BLaER1 (cell line): Measurements from ENCODE around the gene DNAJB8.

Experiments used
- H3K27ac ChIP-seq: shearing (Covaris generic); formaldehyde crosslinking; 2 replicates; pipeline ENCODE4 v1.8.1; 2022
- H3K27me3 ChIP-seq: shearing (Covaris generic); formaldehyde crosslinking; 2 replicates; pipeline ENCODE4 v1.8.1; 2022
- H3K36me3 ChIP-seq: shearing (Covaris generic); formaldehyde crosslinking; 2 replicates; pipeline ENCODE4 v1.8.1; 2022
- H3K4me1 ChIP-seq: shearing (Covaris generic); formaldehyde crosslinking; 2 replicates; pipeline ENCODE4 v1.8.1; 2022
- H3K4me2 ChIP-seq: shearing (Covaris generic); formaldehyde crosslinking; 2 replicates; pipeline ENCODE4 v1.8.1; 2022
- H3K4me3 ChIP-seq: shearing (Covaris generic); formaldehyde crosslinking; 2 replicates; pipeline ENCODE4 v1.8.1; 2022
- H3K9ac ChIP-seq: shearing (Covaris generic); formaldehyde crosslinking; 2 replicates; pipeline ENCODE4 v1.8.1; 2022
- H3K9me3 ChIP-seq: shearing (Covaris generic); formaldehyde crosslinking; 2 replicates; pipeline ENCODE4 v1.8.1; 2022
- H4K20me1 ChIP-seq: shearing (Covaris generic); formaldehyde crosslinking; 2 replicates; pipeline ENCODE4 v1.8.1; 2022
- Cebpa-rat ChIP-seq: shearing (Covaris generic); IDR thresholded peaks from 2 replicates; pipeline ENCODE4 v1.8.1; 2022

DNAJB8 gene

GRCh38 chr3:128453501-128454309 is 13.0 kb downstream of the DNAJB8 start:
- TF ChIP-seq Cebpa-rat, result no peak
- Histone ChIP-seq H3K9me3 (no peaks in the 10 kb centered on the region), H3K4me3 (no peak overlapping the region), H3K27ac (no peak overlapping the region), H3K27me3 (0 out of 2 replicates have a peak, but pooled peaks cover 4% of the 10 kb centered on the region), H3K4me2 (peak overlapping the region; percentile 49), H3K36me3 (no peaks in the 10 kb centered on the region), H3K4me1 (peaks cover 25% of the 10 kb centered on the region), H4K20me1 (0 out of 2 replicates have a peak, but pooled peaks cover 5% of the 10 kb centered on the region), H3K9ac (no peak overlapping the region)

GRCh38 chr3:128452678-128453275 is 13.9 kb downstream of the DNAJB8 start:
- Histone ChIP-seq H3K27me3 (0 out of 2 replicates have a peak, but pooled peaks cover 4% of the 10 kb centered on the region), H3K4me2 (0 out of 2 replicates have a peak overlapping the region, but pooled peaks have one; percentile 49), H3K4me1 (peaks cover 35% of the 10 kb centered on the region), H3K27ac (no peak overlapping the region), H3K36me3 (no peaks in the 10 kb centered on the region), H3K9me3 (no peaks in the 10 kb centered on the region), H3K4me3 (no peak overlapping the region), H4K20me1 (0 out of 2 replicates have a peak, but pooled peaks cover 5% of the 10 kb centered on the region), H3K9ac (no peak overlapping the region)
- TF ChIP-seq Cebpa-rat, result no peak

GRCh38 chr3:128452120-128452519 is 14.6 kb downstream of the DNAJB8 start:
- 0 out of 2 replicates have a peak, but pooled peaks cover 4% of the 10 kb centered on the region for H3K27me3 ChIP-seq
- H3K4me3 ChIP-seq, result no peak overlapping the region

GRCh38 chr3:128449111-128449638 is 17.5 kb downstream of the DNAJB8 start:
- peaks cover 30% of the 10 kb centered on the region for H3K4me1 ChIP-seq
- H3K27me3 ChIP-seq, result no peaks in the 10 kb centered on the region
- peaks cover 10% of the 10 kb centered on the region; the same call in 1 of the 2 replicates for H3K9me3 ChIP-seq
- H4K20me1 ChIP-seq, result 0 out of 2 replicates have a peak, but pooled peaks cover 5% of the 10 kb centered on the region
- no peaks in the 10 kb centered on the region for H3K36me3 ChIP-seq
- H3K4me2 ChIP-seq, result no peak overlapping the region
- no peak overlapping the region for H3K4me3 ChIP-seq
- no peak overlapping the region for H3K9ac ChIP-seq
- no peak overlapping the region for H3K27ac ChIP-seq
- TF ChIP-seq Cebpa-rat, result no peak

More at GRCh38 chr3:128452120-128452519, 14.6 kb downstream of the DNAJB8 start:
- Histone ChIP-seq H3K27ac (no peak overlapping the region), H4K20me1 (0 out of 2 replicates have a peak, but pooled peaks cover 5% of the 10 kb centered on the region), H3K36me3 (no peaks in the 10 kb centered on the region), H3K4me1 (peaks cover 41% of the 10 kb centered on the region), H3K9ac (no peak overlapping the region), H3K4me2 (no peak overlapping the region), H3K9me3 (peaks cover 3% of the 10 kb centered on the region; the same call in 1 of the 2 replicates)
- TF ChIP-seq Cebpa-rat, result no peak

- Histone ChIP-seq H4K20me1 (0 out of 2 replicates have a peak, but pooled peaks cover 5% of the 10 kb centered on the region), H3K27ac (no peak overlapping the region), H3K9ac (no peak overlapping the region), H3K36me3 (no peaks in the 10 kb centered on the region), H3K4me2 (peak overlapping the region; percentile 55), H3K9me3 (peaks cover 10% of the 10 kb centered on the region; the same call in 1 of the 2 replicates), H3K4me1 (peaks cover 23% of the 10 kb centered on the region), H3K4me3 (no peak overlapping the region), H3K27me3 (no peaks in the 10 kb centered on the region)
- no peak for TF ChIP-seq Cebpa-rat
Observed at GRCh38 chr3:128448491-128448890, 18.2 kb downstream of the DNAJB8 start.

- H3K27me3 ChIP-seq, result no peaks in the 10 kb centered on the region
- H3K4me1 ChIP-seq, result peaks cover 19% of the 10 kb centered on the region
- no peak overlapping the region for H3K4me3 ChIP-seq
- no peak for TF ChIP-seq Cebpa-rat
- H4K20me1 ChIP-seq, result 0 out of 2 replicates have a peak, but pooled peaks cover under 1% of the 10 kb centered on the region
- no peak overlapping the region for H3K9ac ChIP-seq
- no peak overlapping the region for H3K27ac ChIP-seq
- H3K36me3 ChIP-seq, result no peaks in the 10 kb centered on the region
- peak overlapping the region; percentile 55 for H3K4me2 ChIP-seq
- peaks cover 10% of the 10 kb centered on the region; the same call in 1 of the 2 replicates for H3K9me3 ChIP-seq
Observed at GRCh38 chr3:128447561-128448013, 19.1 kb downstream of the DNAJB8 start.

- H3K27ac ChIP-seq, result no peak overlapping the region
- H3K9ac ChIP-seq, result no peak overlapping the region
- H3K4me3 ChIP-seq, result no peak overlapping the region
- H3K9me3 ChIP-seq, result peaks cover 10% of the 10 kb centered on the region; the same call in 1 of the 2 replicates
- H3K4me2 ChIP-seq, result peak overlapping the region; percentile 55; the same call in 1 of the 2 replicates
- no peaks in the 10 kb centered on the region for H3K27me3 ChIP-seq
- TF ChIP-seq Cebpa-rat, result no peak
- no peaks in the 10 kb centered on the region for H4K20me1 ChIP-seq
- peaks cover 19% of the 10 kb centered on the region for H3K4me1 ChIP-seq
- H3K36me3 ChIP-seq, result no peaks in the 10 kb centered on the region
Observed at GRCh38 chr3:128446821-128447220, 19.9 kb downstream of the DNAJB8 start.

GRCh38 chr3:128445357-128445756 is 21.3 kb downstream of the DNAJB8 start:
- Histone ChIP-seq H3K27ac (no peak overlapping the region), H3K9me3 (peaks cover 10% of the 10 kb centered on the region; the same call in 1 of the 2 replicates), H3K4me2 (no peak overlapping the region), H3K36me3 (no peaks in the 10 kb centered on the region), H3K27me3 (no peaks in the 10 kb centered on the region), H3K4me3 (no peak overlapping the region), H3K9ac (no peak overlapping the region), H4K20me1 (no peaks in the 10 kb centered on the region), H3K4me1 (peaks cover 19% of the 10 kb centered on the region)
- no peak for TF ChIP-seq Cebpa-rat

- H4K20me1 ChIP-seq, result no peaks in the 10 kb centered on the region
- no peaks in the 10 kb centered on the region for H3K27me3 ChIP-seq
- TF ChIP-seq Cebpa-rat, result no peak
- no peaks in the 10 kb centered on the region for H3K36me3 ChIP-seq
- no peak overlapping the region for H3K4me2 ChIP-seq
- H3K4me3 ChIP-seq, result no peak overlapping the region
- no peak overlapping the region for H3K27ac ChIP-seq
- H3K9me3 ChIP-seq, result peaks cover 10% of the 10 kb centered on the region; the same call in 1 of the 2 replicates
- H3K9ac ChIP-seq, result no peak overlapping the region
- H3K4me1 ChIP-seq, result peaks cover 17% of the 10 kb centered on the region
Observed at GRCh38 chr3:128443771-128444170, 22.9 kb downstream of the DNAJB8 start.
